ENCODE measurements around the gene YTHDC1.

The YTHDC1 gene

DNA sequence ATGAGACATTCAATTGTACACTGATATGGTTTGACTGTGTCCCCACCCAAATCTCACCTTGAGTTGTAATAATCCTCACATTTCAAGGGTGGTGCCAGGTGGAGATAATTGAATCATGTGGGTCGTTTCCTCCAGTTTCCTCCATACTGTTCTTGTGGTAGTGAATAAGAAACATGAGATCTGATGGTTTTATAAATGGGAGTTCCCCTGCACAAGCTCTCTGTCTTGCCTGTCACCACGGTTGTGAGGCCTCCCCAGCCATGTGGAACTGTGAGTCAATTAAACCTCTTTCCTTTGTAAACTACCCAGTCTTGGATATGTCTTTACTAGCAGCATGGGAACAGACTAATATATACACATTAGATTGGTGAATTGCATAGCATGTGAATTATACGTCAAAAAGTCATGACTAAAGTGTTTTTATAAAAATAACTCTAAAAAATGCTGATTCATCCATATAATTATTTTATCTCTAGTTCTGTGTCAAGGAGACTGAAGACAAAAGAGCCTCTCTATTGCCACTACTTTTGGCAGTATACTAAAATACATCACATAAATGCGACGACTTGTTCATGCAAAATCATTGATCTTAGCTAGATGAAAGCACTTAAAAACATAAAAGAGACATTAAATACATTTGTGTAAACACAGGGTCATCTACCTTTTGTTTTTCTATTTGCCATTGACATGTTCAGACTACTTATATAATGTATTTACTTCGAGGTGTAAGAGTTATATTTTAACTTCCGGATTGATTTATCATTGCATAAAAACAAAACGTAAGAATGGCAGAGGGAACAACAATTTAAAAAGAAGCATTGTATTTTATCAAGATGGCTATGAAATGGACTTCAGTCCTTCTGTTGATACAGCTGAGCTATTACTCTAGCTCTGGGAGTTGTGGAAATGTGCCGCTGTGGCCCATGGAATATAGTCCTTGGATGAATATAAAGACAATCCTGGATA, 50.1 kb downstream of the YTHDC1 start:
- Histone ChIP-seq H3K36me3 (no peaks in the 10 kb centered on the region), H3K9me3 (ENCODE audit: severe bottlenecking) (no peaks in the 10 kb centered on the region), H3K4me3 (ENCODE audit: low read depth, low read length) (no peak overlapping the region), H3K27me3 (ENCODE audit: insufficient read depth, low read depth, severe bottlenecking) (no peaks in the 10 kb centered on the region), H3K27ac (no peak overlapping the region)
- DNase-seq = no peak
- TF ChIP-seq CTCF (IDR thresholded peaks at IDR 0.05; ENCODE audit: low read depth, low read length) = no peak

DNA sequence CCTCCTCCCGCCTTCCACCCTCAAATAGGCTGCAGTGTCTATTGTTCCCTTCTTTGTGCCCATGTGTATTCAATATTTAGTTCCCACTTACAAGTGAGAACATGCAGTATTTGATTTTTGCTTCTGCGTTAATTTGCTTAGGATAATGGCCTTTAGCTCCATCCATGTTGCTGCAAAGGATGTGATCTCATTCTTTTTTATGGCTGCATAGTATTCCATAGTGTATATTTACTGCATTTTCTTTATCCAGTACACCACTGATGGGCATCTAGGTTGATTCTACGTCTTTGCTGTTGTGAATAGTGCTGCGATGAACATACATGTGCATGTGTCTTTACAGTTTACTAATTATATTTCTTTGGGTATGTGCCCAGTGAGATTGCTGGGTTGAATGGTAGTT, 52.8 kb downstream of the YTHDC1 start:
- no peak for DNase-seq
- no peaks in the 10 kb centered on the region for H3K27me3 ChIP-seq (ENCODE audit: insufficient read depth, low read depth, severe bottlenecking)
- H3K36me3 ChIP-seq = no peaks in the 10 kb centered on the region
- no peak for TF ChIP-seq CTCF (IDR thresholded peaks at IDR 0.05; ENCODE audit: low read depth, low read length)
- no peaks in the 10 kb centered on the region for H3K9me3 ChIP-seq (ENCODE audit: severe bottlenecking)
- H3K27ac ChIP-seq = no peak overlapping the region
- H3K4me3 ChIP-seq (ENCODE audit: low read depth, low read length) = no peak overlapping the region

- TF ChIP-seq CTCF (IDR thresholded peaks at IDR 0.05; ENCODE audit: low read depth, low read length) = no peak
- no peak overlapping the region for H3K4me3 ChIP-seq (ENCODE audit: low read depth, low read length)
- no peaks in the 10 kb centered on the region for H3K27me3 ChIP-seq (ENCODE audit: insufficient read depth, low read depth, severe bottlenecking)
- H3K27ac ChIP-seq = no peak overlapping the region
- no peaks in the 10 kb centered on the region for H3K36me3 ChIP-seq
- no peaks in the 10 kb centered on the region for H3K9me3 ChIP-seq (ENCODE audit: severe bottlenecking)
- DNase-seq = no peak
Observed at GRCh38 chr4:68291256-68291655, 58.6 kb downstream of the YTHDC1 start.

DNA sequence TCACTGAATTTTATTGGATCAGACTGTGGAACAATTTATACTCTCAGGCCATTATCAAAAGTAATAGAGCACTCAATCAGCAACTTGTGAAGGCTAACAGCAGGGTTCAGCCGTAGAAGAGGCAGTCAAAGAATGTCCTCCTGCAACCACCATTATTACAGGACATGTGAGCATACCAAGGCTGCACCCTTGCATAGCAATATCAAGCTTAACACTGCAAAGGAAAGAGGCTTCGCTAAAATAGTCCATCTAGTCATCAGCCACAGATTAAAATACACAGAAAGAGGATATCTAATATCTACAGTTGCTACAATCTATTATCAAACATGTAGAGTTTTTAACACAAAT, 61.5 kb downstream of the YTHDC1 start:
- Histone ChIP-seq H3K4me3 (ENCODE audit: low read depth, low read length) (no peak overlapping the region), H3K27me3 (ENCODE audit: insufficient read depth, low read depth, severe bottlenecking) (no peaks in the 10 kb centered on the region), H3K36me3 (no peaks in the 10 kb centered on the region), H3K9me3 (ENCODE audit: severe bottlenecking) (no peaks in the 10 kb centered on the region), H3K27ac (no peak overlapping the region)
- no peak for TF ChIP-seq CTCF (IDR thresholded peaks at IDR 0.05; ENCODE audit: low read depth, low read length)
- DNase-seq = no peak

DNA sequence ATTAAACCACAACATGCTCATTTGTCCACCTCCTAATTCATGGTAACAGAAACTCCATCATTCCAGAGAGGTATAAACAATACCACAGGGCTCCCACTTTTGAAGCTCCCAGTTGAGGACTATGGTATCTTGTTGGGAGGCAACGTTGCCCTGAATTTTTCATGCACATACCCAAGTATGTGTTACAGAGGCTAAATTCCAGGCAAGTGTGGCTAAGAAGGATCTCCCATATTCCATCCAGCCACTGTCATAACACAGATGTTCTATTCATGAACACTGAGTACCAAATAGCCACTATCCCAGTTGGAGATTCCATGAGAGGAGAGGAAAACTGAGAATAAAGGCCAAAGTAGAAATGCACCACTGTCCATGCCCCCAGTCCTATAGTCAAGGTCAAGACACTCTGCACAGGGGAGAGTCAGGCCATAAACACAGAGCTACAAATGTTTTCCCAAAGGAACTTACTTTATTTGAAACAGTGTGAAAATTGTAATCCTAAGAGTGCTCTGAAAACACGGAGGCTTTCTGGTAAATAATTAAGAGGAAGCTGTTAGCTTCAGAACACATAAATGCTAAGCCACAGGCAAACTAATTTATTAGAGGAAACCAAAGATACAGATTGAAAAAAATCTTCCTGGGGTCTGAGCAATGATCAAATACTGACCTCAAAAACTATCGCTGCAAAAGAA, 62.0 kb downstream of the YTHDC1 start:
- H3K27me3 ChIP-seq (ENCODE audit: insufficient read depth, low read depth, severe bottlenecking) = no peaks in the 10 kb centered on the region
- no peaks in the 10 kb centered on the region for H3K36me3 ChIP-seq
- H3K27ac ChIP-seq = no peak overlapping the region
- H3K4me3 ChIP-seq (ENCODE audit: low read depth, low read length) = no peak overlapping the region
- TF ChIP-seq CTCF (IDR thresholded peaks at IDR 0.05; ENCODE audit: low read depth, low read length) = no peak
- DNase-seq = no peak
- H3K9me3 ChIP-seq (ENCODE audit: severe bottlenecking) = no peaks in the 10 kb centered on the region
